NK-92 treated with Interleukin-12 subunit alpha and Interleukin-12 subunit beta, amount 100 ng/mL, for 24 hours (cell line): ENCODE data around the gene SNX4.
"Not testable (repeated sequence)": the region's sequence is repeated elsewhere in the genome, so short reads cannot be mapped to it uniquely, and the experiment has no call there.

Experiments
- DNase-seq: peaks from one replicate; lab custom pipeline; 2025; lab: John Stamatoyannopoulos, UW

SNX4 gene

DNA sequence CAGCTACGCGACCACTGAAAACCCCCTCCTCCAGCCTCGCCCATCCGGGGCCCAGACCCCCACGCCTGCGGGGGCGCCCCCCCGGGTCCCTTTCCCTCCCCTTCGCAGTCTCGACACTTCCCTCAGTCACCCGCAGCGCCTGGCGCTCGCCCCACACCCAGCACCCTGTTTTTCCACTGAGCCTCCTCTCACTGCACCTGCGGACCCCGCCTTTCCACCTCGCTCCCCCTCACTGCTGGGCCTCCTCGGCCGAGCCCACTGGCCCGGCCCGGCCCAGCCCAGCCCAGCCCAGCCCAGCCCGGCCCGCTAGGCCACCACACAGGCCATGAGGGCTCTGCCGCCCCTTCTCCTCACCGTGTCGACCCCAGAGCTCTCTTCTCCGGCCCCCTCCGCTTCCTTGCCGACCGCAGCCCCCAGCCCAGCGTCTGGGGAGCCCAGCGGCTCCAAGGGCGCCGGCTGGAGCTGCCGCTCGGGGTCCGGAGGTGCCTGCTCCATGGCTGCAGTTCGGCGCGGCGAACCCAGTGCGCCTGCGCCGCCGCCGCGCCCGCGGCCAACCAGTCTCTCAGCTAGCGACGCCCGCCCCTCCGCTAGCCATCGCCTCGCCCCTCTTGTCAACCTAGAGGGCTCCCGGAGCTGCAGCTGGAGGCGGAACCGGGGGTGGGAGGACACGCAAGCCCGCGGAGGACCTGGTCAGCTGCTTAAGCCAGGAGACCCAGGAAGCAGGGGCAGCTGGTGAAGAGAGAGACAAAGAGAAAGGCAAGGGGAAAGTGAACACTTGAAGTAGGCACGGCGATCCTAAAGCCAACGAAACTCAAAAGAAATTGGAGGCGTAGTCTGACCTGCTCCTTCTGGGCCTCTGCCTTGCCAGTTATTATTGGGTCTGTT lies at the start of gene SNX4:
Gene SNX4, minus strand, starts transcription at position 525 of the 885 bp plus-strand sequence. Its CDS starts 30 bp downstream, at position 495.
- peak; percentile 87 for DNase-seq

DNA sequence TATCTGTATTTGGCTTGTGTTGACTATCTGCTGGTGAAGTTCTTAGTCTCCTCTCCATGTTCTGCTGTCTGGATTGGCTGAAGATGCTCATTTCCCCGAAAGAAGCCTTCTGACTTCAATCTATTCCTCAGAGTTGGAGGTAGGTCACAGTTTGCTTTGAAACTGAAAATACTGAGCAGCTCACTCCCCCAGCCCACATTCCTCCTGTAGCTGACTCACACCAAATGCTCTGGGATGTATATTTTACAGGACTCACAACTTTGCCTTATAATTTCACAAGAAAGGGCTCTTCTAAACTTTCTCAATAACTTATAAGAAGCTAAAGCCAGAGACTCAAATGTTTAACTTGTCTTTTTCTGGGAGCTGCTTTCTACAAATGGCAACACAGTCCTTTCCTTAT lies 36.3 kb upstream of the SNX4 start:
- no peak for DNase-seq

DNA sequence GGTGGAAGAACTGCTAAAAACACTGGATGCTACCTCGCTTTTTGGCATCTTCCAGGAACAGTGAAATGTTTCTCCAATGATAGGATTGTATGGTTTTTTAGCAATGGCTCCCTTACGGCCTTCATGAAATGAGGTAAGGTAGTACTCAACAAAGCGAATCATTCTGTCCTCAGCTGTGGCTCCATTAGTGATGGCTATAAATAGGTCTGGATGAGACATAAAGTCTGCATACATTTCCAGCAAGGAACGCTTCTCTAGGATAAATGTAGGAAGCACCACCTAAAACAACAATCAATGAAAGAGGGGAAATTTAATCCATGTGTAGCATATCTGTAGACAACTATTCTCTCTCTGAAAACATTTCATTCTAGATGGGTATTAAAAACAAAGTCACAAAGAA lies 32.4 kb upstream of the SNX4 start:
- DNase-seq = no peak

DNA sequence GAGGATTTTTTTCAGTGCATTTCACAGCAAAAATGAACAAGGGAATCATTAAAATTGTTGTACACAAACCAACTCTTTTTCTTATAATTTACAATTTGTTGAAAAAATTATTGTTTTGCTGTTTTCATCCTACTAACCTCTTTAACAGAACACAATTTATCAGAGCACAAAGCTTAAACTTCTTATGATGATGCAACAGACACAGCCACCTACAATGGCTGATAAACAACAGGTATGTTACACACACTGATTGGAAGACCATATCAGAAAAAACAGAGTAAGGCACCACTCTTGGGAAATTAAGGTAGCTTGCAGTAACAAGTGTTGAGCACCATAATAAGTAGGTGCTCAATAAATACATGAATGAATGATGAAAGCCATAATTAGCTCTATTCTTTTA lies 8.9 kb upstream of the SNX4 start:
- no peak for DNase-seq

DNA sequence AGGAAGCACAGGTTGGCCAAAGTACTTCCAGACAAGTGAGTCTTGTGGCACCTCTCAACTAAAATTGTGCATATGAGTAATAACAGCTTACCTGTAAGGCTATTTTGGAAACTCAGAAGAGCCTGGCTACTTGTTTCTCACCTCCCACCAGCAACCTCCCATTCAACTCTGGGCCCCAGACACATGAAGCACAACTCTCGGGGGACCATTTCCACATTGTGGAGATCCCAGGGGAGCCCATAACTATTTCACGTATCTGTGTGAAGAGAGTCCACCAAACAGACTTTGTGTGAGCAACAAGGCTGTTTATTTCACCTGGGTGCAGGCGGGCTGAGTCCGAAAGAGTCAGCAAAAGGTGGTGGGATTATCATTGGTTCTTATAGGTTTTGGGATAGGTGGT lies 5.2 kb upstream of the SNX4 start:
- no peak for DNase-seq

DNA sequence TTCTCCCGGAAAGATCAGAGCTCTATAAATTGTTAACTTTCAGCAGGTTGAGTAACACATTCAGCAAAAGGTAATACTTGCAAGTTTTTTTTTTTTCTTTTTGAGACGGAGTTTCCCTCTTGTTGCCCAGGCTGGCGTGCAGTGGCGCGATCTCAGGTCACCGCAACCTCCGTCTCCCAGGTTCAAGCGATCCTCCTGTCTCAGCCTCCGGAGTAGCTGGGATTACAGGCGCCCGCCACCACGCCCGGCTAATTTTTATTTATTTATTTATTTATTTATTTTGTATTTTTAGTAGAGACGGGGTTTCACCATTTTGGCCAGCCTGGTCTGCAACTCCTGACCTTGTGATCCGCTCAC lies 539 bp upstream of the SNX4 start:
- not testable (repeated sequence) for DNase-seq

DNA sequence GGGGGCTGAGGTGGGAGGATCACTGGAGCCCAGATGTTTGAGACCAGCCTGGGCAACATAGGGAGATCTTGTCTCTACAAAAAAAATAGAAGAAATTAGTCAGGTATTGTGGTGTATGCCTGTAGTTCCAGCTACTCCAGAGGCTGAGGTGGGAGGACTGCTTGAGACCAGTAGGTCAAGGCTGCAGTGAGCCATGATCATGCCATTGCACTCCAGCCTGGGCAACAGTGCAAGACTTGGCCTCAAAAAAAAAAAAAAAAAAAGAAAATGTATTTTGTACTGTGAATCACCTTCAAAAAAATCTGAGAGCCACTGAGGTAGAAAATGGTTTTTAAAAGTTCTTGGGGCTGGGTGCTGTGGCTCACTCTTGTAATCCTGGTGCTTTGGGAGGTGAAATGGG lies 4.6 kb downstream of the SNX4 start:
- no peak for DNase-seq

DNA sequence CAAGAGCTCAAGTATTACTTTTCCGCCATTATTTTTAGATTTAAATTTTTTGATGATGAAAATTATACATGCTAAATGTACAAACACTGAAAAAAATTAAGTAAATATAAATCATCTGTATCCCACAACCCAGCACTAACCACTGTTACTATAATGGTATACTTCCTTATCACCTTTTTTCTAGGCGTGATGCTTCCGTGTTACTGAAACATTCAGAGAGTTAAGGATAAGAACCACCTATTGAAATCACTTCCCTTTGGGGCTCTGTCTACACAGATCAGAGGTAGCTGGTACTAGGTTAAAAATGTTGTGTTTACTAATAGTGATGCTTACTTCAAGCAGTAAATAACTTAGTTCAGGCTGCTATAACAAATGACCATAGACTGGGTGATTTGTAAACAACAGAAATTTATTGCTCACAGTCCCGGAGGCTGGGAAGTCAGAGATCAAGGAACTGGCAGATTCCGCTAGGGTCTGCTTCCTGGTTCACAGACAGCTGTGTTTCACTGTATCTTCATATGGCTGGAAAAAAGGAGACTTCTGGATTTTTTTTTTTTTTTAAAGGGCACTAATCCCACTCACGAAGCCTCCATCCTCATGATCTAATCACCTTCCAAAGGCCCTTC lies 6.4 kb downstream of the SNX4 start:
- DNase-seq = no peak

DNA sequence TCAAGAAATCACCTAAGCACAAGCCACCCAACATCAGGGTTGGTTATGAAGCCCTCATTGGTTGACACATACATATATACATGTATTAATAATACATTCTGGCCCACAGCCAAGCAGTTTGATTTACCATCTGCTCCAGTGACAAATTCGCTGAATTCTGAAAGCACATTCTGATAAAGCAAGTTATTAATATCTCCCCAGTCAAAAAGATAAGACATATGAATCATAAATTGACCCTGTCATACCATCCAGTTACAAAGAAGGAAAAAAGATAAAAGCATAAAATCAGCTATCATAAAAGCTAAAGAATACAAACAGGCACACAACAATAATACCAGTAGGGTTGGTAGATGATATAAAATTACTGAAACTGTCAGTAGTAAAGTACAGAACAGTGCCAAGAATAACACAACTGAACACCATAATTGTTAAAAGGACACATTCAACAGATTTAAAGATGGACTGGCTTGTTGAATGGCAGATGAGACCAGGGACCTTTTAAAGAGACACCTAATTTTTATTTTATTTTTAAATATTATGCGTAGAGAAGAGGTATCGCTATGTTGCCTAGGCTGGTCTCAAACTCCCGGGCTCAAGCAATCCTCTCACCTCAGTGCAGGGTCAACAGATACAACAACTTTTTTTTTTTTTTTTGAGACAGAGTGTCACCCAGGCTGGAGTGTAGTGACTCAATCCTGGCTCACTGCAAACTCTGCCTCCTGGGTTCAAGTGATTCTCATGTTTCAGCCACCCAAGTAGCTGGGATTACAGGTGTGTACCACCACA lies 7.7 kb downstream of the SNX4 start:
- no peak for DNase-seq

DNA sequence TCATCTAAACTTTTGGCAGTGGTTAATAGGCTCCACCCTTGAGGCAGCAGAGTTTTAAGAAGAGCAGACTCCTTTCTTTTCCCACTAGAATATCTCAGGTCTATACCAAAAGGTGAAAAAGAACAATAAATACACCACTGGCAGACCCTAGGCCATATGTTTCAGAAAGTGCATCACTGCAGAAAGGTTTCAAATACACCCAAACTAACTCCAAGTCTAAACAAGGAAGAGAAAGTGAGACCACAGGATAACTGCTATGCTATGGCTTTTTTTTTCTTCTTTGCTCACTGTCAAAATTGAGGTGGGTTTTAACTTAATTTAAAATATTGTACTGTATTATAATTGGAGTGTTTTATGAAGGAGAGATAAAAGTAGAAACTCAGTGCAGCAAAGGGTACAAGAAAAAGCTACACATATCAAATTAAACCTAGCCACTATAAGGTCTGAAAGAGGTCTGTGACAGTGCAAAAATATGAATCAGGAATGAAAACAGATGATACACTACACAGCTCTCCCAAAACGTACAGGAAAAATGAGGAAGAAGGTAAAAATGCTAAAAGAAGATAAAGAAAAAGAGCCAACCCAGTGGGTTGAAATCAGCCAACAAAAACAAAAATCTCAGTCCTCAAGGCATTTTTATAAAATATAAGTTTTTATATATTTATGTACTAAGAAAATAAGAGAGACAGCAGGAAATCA lies 8.4 kb downstream of the SNX4 start:
- DNase-seq = no peak

DNA sequence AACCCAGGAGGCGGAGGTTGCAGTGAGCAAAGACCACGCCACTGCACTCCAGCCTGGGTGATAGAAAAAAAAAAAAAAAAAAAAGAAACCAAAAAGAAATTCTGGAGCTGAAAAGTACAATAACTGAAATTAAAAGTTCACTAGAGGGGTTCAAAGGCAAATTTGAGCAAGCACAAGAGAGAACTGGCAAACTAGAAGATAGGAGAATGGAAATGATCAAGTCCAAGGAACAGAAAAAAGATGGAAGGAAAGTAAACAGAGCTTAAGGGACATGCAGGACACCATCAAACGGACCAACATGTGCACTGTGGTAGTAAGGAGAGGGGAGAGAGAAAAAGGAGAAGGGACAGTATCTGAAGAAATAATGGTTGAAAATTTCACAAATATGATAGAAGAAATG lies 12.9 kb downstream of the SNX4 start:
- DNase-seq = no peak

DNA sequence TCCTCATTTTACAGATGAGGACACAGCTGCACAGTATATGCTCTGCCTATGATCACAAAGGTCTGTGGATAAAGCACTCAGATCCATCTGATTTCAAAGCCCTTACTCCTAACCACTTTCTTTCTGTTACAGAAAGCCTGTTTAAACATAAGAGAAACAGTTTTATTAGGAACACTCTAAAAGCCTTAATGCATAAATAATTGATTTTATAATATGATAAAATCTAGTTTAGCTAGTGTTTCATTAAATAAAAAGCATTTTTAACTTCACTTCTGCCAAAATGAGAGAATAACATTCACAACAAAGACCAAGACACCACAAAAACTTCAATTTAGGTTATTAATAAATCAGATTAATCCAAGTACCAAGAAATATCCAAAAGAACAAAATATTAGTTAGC lies 21.4 kb downstream of the SNX4 start:
- DNase-seq = no peak

DNA sequence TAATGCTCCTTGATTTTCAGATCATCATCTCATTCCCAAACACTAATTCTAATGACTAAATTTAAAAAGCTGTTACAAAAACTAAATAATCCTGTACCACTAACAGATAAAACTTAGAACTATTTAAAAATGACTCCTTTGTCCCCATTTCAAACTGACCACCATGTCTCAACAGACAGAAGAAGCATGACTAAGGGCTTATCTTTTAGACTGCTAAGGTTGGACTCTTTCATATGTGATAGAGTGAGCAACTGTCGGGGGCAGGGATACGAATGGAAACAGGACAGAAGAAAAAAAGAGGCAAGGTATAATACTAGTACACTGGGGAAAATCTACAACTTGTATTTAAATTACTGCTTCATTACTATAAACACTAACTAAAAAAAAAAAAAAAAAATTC lies 23.3 kb downstream of the SNX4 start:
- DNase-seq = no peak

DNA sequence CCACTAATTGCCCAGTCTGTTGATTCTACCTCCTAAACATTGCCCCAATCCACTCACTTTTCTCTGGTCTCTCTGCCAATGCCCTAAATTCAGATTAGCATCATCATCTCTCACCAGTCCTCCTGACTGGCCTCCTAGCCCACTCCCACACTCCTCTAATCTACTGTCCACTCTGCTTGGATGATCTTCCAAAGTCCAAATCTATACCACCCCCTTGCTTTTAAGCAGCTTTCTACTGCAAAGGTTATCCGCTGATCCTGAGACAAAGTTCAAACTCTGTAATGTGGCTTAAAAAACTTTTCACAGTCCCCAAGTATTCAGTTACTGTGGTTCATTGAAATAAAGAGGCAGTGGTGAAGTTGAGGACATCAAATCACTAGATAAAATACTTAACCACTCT lies 37.6 kb downstream of the SNX4 start:
- DNase-seq = no peak

DNA sequence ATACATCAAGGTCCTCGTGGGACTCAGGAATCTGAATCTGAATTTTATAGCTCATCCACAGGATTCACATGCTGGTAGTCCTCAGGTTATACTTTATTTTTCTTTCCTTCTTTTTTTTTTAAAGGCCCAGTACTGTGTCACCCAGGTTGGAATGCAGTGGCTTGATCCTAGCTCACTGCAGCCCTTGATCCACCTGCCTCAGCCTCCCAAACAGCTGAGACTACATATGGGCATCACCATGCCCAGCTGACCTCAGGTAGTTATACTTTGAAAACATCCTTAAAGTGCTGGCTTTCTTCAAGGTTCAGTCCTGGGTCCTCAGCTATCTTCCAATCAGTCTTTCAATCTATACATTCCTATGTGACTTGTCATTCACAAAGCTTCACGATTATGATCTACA lies 38.2 kb downstream of the SNX4 start:
- no peak for DNase-seq

DNA sequence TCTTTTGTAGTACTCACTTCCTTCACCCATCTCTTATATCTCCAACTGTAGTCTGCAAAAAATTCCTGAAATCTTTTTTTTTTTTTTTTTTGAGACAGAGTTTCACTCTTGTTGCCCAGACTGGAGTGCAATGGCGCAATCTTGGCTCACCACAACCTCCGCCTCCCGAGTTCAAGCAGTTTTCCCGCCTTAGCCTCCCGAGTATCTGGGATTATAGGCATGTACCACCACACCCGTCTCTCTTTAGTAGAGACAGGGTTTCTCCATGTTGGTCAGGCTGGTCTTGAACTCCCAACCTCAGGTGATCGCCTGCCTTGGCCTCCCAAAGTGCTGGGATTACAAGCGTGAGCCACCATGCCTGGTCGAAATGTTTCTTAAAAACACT lies 38.6 kb downstream of the SNX4 start:
- DNase-seq = not testable (repeated sequence)

DNA sequence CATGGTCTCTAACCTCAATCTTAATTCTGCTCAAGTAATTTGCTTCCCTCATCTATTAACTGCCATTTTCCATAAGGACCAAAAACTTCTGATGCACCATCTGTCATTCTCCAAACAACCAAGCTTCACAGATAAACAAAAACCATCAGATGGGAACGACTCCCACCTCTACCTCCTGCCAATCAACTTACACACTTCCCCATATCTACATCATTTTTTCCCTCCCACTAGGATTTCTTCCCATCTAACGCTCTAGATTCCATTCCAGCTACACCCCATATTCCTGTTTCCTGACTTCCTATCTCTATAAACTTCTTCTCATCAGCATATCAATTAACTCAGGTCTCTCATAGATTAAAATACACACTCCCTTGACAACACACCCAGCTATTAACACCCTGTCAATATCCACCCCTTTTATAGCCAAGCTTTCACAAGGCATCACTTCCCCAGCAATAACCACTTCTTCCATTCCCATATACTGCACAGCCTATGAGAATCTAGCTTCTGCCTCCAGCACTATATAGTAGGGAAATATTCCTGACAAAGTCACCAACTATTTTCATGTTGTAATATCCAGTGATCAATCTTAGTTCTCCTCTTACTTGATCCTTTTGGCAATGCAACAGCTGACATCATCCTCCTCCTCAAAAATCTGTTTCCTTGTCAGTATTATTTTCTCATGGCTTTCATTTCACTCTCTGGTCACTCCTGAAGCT lies 39.2 kb downstream of the SNX4 start:
- DNase-seq = no peak

DNA sequence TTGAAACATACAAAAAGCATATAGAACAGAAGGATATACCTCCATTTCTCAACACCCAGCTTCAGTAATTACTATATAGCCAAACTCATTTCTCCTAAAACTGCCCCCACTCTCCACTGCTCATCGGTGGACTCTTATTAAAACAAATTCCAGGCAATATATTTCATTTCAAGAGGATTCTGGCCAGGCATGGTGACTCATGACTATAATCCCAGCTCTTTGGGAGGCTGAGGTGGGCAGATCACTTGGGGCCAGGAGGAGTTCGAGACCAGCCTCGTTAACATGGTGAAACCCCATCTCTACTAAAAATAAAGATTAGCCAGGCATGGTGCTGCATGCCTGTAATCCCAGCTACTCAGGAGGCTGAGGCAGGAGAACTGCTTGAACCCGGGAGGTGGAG lies 40.9 kb downstream of the SNX4 start:
- DNase-seq = no peak

DNA sequence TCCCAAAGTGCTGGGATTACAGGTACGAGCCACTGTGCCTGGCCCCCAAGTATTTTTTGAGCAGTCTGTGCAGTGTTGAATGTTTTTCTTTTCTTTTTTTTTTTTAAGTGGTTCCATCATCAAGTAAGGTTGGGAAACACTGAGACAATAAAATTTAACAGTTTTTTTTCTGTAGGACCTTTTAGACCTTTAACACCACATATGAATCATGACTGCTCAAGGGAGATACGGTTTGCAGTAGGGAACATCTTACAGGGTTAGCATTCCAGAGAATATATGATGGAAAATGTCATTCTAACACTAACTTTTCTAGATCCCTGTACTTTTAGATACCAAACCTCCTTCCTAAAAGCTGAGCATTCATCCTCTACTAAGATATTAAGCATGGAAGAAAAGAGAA lies 41.7 kb downstream of the SNX4 start:
- DNase-seq = no peak

DNA sequence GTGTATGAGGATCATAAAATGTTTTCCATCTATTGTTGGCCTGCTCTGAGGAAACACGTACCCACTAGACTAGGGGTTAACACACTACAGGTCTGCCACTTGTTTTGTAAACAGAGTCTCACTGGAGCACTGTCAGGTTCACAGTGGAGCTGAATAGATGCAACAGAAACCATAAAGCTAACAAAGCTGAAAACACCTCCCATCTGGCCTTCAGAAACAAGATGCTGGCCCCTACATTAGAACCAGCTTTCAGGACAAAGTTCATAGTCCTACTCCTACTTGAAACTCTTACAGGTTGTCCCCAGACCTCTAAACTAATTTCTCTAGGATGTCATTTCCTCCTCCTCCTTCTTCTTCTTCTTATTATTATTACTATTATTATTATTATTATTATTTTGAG lies 42.3 kb downstream of the SNX4 start:
- DNase-seq = no peak

DNA sequence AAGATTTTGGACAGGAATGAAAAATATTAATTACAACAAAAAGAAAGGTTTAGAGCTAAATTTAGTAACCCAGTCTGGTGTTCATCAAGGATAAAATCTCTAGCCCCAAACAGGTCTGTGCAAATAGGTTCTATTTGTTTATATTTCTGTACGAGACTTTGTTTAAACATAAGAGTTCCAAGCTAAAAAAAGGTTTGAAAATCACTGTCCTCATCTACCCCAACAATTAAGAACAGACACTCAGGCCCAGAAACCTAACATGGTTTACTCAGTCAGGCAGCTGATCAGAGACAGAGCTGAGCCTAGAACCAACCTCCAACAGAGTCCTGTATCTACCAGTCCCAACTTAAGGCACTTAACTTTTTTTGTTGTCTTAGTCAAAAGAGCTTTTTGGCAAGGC lies 49.3 kb downstream of the SNX4 start:
- no peak for DNase-seq
